ENCODE results near the gene FGFRL1.
"Not testable (repeated sequence)": the region's sequence is repeated elsewhere in the genome, so short reads cannot be mapped to it uniquely, and the experiment has no call there.

The FGFRL1 gene

DNA sequence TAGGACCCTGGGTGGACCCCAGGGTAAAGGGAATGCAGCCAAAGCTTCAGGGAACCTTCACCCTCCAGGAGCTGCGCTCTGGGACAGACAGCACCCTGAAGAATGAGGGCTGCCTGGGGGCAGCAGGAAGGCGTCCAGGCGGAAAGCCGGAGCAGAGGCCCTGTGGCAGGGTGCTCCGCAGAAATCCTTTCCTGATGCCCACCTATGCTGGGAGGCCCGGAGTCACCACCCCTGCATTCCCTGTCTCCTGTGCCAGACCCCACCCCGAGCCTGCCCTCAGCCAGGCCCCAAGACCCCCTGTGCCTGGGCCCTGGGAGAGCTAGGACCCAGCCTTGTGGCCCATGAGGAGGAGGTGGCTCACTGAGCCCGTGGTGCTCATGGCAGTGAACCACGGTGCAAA lies 36.8 kb upstream of the FGFRL1 start:
- H3K9ac ChIP-seq (ENCODE audit: low read depth in 1 of 2, low read length in 2 of 2) = no peak overlapping the region
- H3K27ac ChIP-seq (ENCODE audit: low read depth in 2 of 2, low read length in 2 of 2) = no peak overlapping the region
- no peaks in the 10 kb centered on the region for H3K9me3 ChIP-seq (ENCODE audit: control insufficient read depth in 2 of 2, low read length in 2 of 2)
- H3K27me3 ChIP-seq (ENCODE audit: control insufficient read depth in 2 of 2, insufficient read depth in 2 of 2, low read length in 2 of 2) = no peaks in the 10 kb centered on the region
- peaks cover 26% of the 10 kb centered on the region in 2 donors for H3K4me1 ChIP-seq (ENCODE audit: control insufficient read depth in 2 of 2, insufficient read depth in 2 of 2, low read length in 2 of 2)
- H3K36me3 ChIP-seq (ENCODE audit: control insufficient read depth in 2 of 2, insufficient read depth in 2 of 2, low read length in 2 of 2) = no peaks in the 10 kb centered on the region
- no peak overlapping the region for H3K4me3 ChIP-seq (ENCODE audit: low read length in 2 of 2)

DNA sequence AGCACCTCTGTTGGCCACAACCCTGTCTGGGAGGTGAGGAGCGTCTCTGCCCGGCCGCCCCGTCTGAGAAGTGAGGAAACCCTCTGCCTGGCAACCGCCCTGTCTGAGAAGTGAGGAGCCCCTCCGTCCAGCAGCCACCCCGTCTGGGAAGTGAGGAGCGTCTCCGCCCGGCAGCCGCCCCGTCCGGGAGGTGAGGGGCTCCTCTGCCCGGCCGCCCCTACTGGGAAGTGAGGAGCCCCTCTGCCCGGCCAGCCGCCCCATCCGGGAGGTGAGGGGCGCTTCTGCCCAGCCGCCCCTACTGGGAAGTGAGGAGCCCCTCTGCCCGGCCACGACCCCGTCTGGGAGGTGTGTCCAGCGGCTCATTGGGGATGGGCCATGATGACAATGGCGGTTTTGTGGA lies 35.4 kb upstream of the FGFRL1 start:
- H3K27me3 ChIP-seq (ENCODE audit: control insufficient read depth in 2 of 2, insufficient read depth in 2 of 2, low read length in 2 of 2); H3K9ac ChIP-seq (ENCODE audit: low read depth in 1 of 2, low read length in 2 of 2); H3K27ac ChIP-seq (ENCODE audit: low read depth in 2 of 2, low read length in 2 of 2); H3K4me3 ChIP-seq (ENCODE audit: low read length in 2 of 2); H3K36me3 ChIP-seq (ENCODE audit: control insufficient read depth in 2 of 2, insufficient read depth in 2 of 2, low read length in 2 of 2); H3K9me3 ChIP-seq (ENCODE audit: control insufficient read depth in 2 of 2, low read length in 2 of 2): not testable (repeated sequence)
- peaks cover 13% of the 10 kb centered on the region in 2 donors for H3K4me1 ChIP-seq (ENCODE audit: control insufficient read depth in 2 of 2, insufficient read depth in 2 of 2, low read length in 2 of 2)

DNA sequence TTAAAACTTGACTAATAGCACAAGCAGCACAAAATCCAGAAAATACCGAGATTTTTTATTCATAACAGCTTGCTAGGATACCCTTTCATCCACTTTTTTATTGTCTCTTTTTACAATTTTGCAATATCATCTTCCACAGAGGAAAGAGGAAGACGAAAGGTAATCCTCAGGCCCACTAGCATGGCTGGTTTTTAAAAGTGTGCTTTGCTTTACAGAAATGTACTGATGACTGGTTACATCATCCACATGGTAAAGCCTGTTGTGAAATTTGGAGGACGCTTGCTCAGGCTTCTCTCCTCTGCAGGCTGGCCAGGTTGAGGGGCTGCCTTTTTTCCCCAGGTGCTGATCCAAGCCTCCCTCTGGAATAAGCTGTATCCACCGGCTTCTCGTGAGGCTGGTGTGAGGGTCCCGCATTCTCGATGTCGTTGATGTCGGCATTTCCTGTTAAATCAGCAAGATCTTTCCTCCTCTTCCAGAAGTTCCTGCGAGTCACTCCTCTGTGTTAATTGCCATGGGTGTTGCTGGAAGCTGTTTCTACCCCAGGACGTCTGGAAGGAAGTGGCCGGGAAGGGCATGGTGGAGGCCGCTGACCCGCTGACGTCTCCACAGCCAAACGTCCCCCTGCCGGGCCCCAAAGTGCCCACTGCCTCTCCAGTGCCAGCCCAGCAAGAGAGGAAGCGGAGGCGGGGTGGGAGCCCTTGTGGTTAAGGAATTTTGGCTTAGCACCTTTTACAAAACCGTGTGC lies 32.3 kb upstream of the FGFRL1 start:
- Histone ChIP-seq H3K9ac (ENCODE audit: low read depth in 1 of 2, low read length in 2 of 2) (no peak overlapping the region), H3K27ac (ENCODE audit: low read depth in 2 of 2, low read length in 2 of 2) (no peak overlapping the region), H3K4me3 (ENCODE audit: low read length in 2 of 2) (no peak overlapping the region), H3K27me3 (ENCODE audit: control insufficient read depth in 2 of 2, insufficient read depth in 2 of 2, low read length in 2 of 2) (no peaks in the 10 kb centered on the region), H3K36me3 (ENCODE audit: control insufficient read depth in 2 of 2, insufficient read depth in 2 of 2, low read length in 2 of 2) (no peaks in the 10 kb centered on the region), H3K9me3 (ENCODE audit: control insufficient read depth in 2 of 2, low read length in 2 of 2) (no peaks in the 10 kb centered on the region), H3K4me1 (ENCODE audit: control insufficient read depth in 2 of 2, insufficient read depth in 2 of 2, low read length in 2 of 2) (no peaks in the 10 kb centered on the region)

DNA sequence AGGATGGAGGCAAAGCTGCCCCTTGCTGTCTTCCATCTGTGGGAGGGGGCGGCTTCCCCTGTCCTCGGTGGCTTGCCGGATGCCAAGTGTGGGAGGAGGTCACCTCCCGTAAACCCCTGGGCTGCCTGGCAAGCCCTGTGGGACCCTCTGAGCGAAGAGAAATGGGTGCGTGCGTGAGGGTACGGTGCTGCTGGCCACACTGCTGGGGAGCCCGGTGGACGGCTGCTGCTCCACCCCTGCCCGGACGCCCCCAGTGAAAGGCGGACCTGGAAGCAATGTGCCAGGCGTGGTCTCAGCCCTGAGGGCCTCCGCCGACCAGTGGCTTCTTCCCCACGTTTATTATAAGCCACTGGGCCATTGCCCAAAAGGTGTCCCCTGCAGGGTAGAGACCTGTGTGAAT lies 29.1 kb upstream of the FGFRL1 start:
- Histone ChIP-seq H3K27me3 (ENCODE audit: control insufficient read depth in 2 of 2, insufficient read depth in 2 of 2, low read length in 2 of 2) (no peaks in the 10 kb centered on the region), H3K27ac (ENCODE audit: low read depth in 2 of 2, low read length in 2 of 2) (no peak overlapping the region), H3K36me3 (ENCODE audit: control insufficient read depth in 2 of 2, insufficient read depth in 2 of 2, low read length in 2 of 2) (no peaks in the 10 kb centered on the region), H3K4me1 (ENCODE audit: control insufficient read depth in 2 of 2, insufficient read depth in 2 of 2, low read length in 2 of 2) (peaks cover 19 to 21% of the 10 kb centered on the region in 2 donors), H3K9ac (ENCODE audit: low read depth in 1 of 2, low read length in 2 of 2) (no peak overlapping the region), H3K4me3 (ENCODE audit: low read length in 2 of 2) (no peak overlapping the region), H3K9me3 (ENCODE audit: control insufficient read depth in 2 of 2, low read length in 2 of 2) (no peaks in the 10 kb centered on the region)

DNA sequence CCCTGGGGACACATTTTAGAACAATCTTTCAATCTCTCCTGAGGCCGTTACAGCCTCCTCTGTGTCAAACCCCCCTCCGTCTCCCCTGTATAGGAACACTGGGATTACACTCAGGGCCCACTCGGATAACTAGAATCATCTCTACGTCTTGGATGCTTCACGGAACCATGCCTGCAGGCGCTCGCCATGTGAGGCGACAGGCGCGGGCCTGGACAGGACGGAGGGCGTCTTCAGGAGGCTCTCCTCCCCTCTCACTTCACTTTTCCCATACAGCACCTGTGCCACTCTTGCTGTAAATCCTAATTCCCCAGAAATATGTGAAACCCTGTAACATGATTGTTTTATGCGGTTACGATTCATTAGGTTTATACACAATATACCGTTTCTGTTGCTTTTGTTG lies 28.6 kb upstream of the FGFRL1 start:
- Histone ChIP-seq H3K4me3 (ENCODE audit: low read length in 2 of 2) (no peak overlapping the region), H3K27ac (ENCODE audit: low read depth in 2 of 2, low read length in 2 of 2) (no peak overlapping the region), H3K4me1 (ENCODE audit: control insufficient read depth in 2 of 2, insufficient read depth in 2 of 2, low read length in 2 of 2) (peaks cover 24 to 26% of the 10 kb centered on the region in 2 donors), H3K9me3 (ENCODE audit: control insufficient read depth in 2 of 2, low read length in 2 of 2) (no peaks in the 10 kb centered on the region), H3K36me3 (ENCODE audit: control insufficient read depth in 2 of 2, insufficient read depth in 2 of 2, low read length in 2 of 2) (no peaks in the 10 kb centered on the region), H3K27me3 (ENCODE audit: control insufficient read depth in 2 of 2, insufficient read depth in 2 of 2, low read length in 2 of 2) (no peaks in the 10 kb centered on the region), H3K9ac (ENCODE audit: low read depth in 1 of 2, low read length in 2 of 2) (no peak overlapping the region)

DNA sequence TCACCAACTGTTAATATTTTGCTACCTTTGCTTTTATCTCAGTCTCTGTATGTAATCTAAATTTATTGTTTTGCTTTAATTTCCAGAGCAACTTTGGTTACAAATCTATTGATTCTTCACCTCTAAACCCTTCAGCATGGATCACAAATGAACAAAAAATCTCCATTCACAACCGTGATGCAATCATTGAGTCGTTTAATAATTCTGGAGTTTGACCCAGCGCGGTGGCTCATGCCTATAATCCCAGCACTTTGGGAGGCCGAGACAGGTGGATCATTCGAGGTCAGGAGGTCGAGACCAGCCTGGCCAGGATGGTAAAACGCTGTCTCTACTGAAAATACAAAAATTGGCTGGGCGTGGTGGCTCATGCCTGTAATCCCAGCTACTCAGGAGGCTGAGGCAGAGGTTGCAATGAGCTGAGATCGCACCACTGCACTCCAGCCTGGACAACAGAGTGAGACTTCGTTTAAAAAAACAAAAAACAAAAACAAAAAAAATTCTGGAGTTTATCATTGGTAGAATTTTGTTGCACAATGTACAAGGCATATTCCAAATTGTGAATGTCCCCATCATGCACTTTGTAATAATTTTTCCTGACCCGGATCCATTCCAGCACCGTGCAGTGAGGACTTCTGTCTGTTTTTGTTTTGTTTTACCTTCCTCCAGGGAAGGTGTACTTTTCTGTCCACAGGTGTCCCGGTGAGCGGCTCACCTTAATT lies 26.9 kb upstream of the FGFRL1 start:
- H3K27ac ChIP-seq (ENCODE audit: low read depth in 2 of 2, low read length in 2 of 2) = no peak overlapping the region
- no peaks in the 10 kb centered on the region for H3K36me3 ChIP-seq (ENCODE audit: control insufficient read depth in 2 of 2, insufficient read depth in 2 of 2, low read length in 2 of 2)
- peak overlapping the region; percentile 41 to 49 for H3K9ac ChIP-seq (ENCODE audit: low read depth in 1 of 2, low read length in 2 of 2)
- H3K4me1 ChIP-seq (ENCODE audit: control insufficient read depth in 2 of 2, insufficient read depth in 2 of 2, low read length in 2 of 2) = peaks cover 26 to 27% of the 10 kb centered on the region in 2 donors
- H3K9me3 ChIP-seq (ENCODE audit: control insufficient read depth in 2 of 2, low read length in 2 of 2) = no peaks in the 10 kb centered on the region
- peak overlapping the region; percentile 25 to 39 for H3K4me3 ChIP-seq (ENCODE audit: low read length in 2 of 2)
- no peaks in the 10 kb centered on the region for H3K27me3 ChIP-seq (ENCODE audit: control insufficient read depth in 2 of 2, insufficient read depth in 2 of 2, low read length in 2 of 2)

DNA sequence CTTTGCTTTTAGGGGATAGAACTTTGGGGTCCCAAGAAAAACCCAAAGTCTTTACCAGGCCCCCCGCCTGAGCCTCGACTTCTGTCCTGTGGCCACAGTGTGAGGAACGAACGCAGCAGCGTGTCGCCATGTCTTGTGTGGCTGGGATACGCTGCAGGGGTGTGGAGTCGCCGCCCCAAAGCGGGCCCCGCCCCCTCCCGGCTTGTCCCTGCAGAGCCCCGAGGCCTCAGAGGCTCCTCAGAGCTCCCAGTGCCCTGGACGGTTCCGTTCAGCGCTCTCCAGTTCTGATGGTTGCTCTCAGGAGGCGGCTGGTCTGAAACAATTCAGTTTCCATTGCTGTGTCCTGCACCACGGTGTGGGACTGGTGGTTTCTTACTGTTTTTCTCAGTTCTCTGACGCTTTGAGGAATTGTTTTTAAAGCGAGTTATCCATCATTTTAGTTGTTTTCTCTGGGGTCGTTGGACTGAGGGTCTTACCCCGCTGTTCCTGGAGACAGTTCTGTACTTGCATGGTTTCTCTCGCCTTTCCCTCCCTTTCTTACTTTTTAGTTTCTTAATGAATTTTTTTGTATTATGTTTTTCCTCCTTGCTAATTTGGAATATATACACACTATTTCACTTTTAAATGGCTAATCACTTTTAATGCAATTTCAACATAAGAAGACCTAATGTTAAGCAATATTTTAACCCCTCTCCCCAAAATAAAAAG lies 26.1 kb upstream of the FGFRL1 start:
- H3K27ac ChIP-seq (ENCODE audit: low read depth in 2 of 2, low read length in 2 of 2) = no peak overlapping the region
- H3K27me3 ChIP-seq (ENCODE audit: control insufficient read depth in 2 of 2, insufficient read depth in 2 of 2, low read length in 2 of 2) = no peaks in the 10 kb centered on the region
- H3K36me3 ChIP-seq (ENCODE audit: control insufficient read depth in 2 of 2, insufficient read depth in 2 of 2, low read length in 2 of 2) = no peaks in the 10 kb centered on the region
- peaks cover 26 to 27% of the 10 kb centered on the region in 2 donors for H3K4me1 ChIP-seq (ENCODE audit: control insufficient read depth in 2 of 2, insufficient read depth in 2 of 2, low read length in 2 of 2)
- H3K9ac ChIP-seq (ENCODE audit: low read depth in 1 of 2, low read length in 2 of 2) = peak overlapping the region; percentile 41 to 49
- H3K4me3 ChIP-seq (ENCODE audit: low read length in 2 of 2) = peak overlapping the region; percentile 25 to 39
- no peaks in the 10 kb centered on the region for H3K9me3 ChIP-seq (ENCODE audit: control insufficient read depth in 2 of 2, low read length in 2 of 2)

DNA sequence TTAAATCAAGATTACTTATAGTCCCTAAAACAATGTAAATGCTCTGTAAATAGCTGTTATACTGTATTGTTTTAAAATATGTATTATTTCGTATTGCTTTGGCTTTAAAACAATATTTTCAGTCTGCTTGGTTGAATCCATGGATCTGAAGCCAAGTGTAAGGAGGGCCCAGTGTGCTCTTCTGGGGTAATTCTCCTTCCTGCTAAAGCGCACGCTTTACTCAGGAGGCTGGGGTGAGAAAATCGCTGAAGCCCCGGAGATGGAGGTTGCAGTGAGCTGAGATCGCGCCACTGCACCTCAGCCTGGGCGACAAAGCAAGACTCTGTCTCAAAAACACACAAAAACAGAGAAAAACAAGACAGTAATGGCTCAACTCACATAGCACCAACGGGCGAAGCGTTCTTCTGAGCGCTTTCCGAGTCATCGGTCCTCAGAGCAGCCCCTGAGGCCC lies 25.0 kb upstream of the FGFRL1 start:
- Histone ChIP-seq H3K9me3 (ENCODE audit: control insufficient read depth in 2 of 2, low read length in 2 of 2) (no peaks in the 10 kb centered on the region), H3K9ac (ENCODE audit: low read depth in 1 of 2, low read length in 2 of 2) (peak overlapping the region; percentile 75 to 81), H3K4me3 (ENCODE audit: low read length in 2 of 2) (peak overlapping the region; percentile 72 to 84), H3K27ac (ENCODE audit: low read depth in 2 of 2, low read length in 2 of 2) (peak overlapping the region; percentile 39 to 56), H3K4me1 (ENCODE audit: control insufficient read depth in 2 of 2, insufficient read depth in 2 of 2, low read length in 2 of 2) (peaks cover 26 to 27% of the 10 kb centered on the region in 2 donors), H3K27me3 (ENCODE audit: control insufficient read depth in 2 of 2, insufficient read depth in 2 of 2, low read length in 2 of 2) (no peaks in the 10 kb centered on the region), H3K36me3 (ENCODE audit: control insufficient read depth in 2 of 2, insufficient read depth in 2 of 2, low read length in 2 of 2) (no peaks in the 10 kb centered on the region)

DNA sequence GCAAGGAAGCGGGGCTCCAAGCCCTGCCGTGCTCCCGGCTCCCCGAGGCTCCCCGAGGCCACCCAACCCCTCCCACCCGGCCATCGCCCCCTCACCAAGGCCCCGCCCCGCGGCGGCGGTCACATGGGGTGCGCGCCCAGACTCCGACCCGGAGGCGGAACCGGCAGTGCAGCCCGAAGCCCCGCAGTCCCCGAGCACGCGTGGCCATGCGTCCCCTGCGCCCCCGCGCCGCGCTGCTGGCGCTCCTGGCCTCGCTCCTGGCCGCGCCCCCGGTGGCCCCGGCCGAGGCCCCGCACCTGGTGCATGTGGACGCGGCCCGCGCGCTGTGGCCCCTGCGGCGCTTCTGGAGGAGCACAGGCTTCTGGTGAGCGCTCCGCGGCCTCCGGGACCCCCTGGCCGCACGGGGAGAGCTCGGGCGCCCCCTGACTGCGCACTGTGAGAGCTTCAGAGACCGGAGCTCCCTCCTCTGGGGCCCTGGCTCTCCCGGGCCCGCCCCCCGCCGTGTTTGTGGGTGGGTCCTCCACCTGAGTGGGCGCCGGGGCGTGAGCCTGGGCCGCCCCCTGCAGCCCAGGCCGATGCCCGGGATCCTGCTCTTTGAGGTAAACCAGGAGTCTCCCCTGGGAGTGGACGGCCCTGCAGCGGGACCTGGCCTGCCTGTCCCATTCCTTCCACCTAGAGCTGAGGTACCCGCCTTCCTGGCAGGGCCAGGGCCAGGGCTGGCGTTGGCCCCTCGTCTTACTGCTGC lies 24.4 kb upstream of the FGFRL1 start, which contains the start of gene IDUA:
Gene IDUA, plus strand, starts transcription at position 166 of the 745 bp plus-strand sequence. Its CDS starts 41 bp downstream, at position 207.
- Histone ChIP-seq H3K27ac (ENCODE audit: low read depth in 2 of 2, low read length in 2 of 2) (peak within 1 kb of the TSS; percentile 39 to 56), H3K4me3 (ENCODE audit: low read length in 2 of 2) (peak within 1 kb of the TSS; percentile 72 to 84), H3K4me1 (ENCODE audit: control insufficient read depth in 2 of 2, insufficient read depth in 2 of 2, low read length in 2 of 2) (peaks cover 28 to 30% of the 10 kb centered on the region in 2 donors)

More for the DNA sequence above, 24.4 kb upstream of the FGFRL1 start, which contains the start of gene IDUA:
- peak within 1 kb of the TSS; percentile 75 to 81 for H3K9ac ChIP-seq (ENCODE audit: low read depth in 1 of 2, low read length in 2 of 2)
- no peaks in the 10 kb centered on the region for H3K27me3 ChIP-seq (ENCODE audit: control insufficient read depth in 2 of 2, insufficient read depth in 2 of 2, low read length in 2 of 2)
- no peaks in the 10 kb centered on the region for H3K36me3 ChIP-seq (ENCODE audit: control insufficient read depth in 2 of 2, insufficient read depth in 2 of 2, low read length in 2 of 2)
- no peaks in the 10 kb centered on the region for H3K9me3 ChIP-seq (ENCODE audit: control insufficient read depth in 2 of 2, low read length in 2 of 2)

All from mucosa of rectum (tissue), 2 donors.